HCEC 1CT (cell line): ENCODE data around the gene ZNF609.

ENCODE experiments used
- DNase-seq: peaks from one replicate; pipeline ENCODE4 v3.0.0-alpha.2; 2017

Gene ZNF609, protein sequence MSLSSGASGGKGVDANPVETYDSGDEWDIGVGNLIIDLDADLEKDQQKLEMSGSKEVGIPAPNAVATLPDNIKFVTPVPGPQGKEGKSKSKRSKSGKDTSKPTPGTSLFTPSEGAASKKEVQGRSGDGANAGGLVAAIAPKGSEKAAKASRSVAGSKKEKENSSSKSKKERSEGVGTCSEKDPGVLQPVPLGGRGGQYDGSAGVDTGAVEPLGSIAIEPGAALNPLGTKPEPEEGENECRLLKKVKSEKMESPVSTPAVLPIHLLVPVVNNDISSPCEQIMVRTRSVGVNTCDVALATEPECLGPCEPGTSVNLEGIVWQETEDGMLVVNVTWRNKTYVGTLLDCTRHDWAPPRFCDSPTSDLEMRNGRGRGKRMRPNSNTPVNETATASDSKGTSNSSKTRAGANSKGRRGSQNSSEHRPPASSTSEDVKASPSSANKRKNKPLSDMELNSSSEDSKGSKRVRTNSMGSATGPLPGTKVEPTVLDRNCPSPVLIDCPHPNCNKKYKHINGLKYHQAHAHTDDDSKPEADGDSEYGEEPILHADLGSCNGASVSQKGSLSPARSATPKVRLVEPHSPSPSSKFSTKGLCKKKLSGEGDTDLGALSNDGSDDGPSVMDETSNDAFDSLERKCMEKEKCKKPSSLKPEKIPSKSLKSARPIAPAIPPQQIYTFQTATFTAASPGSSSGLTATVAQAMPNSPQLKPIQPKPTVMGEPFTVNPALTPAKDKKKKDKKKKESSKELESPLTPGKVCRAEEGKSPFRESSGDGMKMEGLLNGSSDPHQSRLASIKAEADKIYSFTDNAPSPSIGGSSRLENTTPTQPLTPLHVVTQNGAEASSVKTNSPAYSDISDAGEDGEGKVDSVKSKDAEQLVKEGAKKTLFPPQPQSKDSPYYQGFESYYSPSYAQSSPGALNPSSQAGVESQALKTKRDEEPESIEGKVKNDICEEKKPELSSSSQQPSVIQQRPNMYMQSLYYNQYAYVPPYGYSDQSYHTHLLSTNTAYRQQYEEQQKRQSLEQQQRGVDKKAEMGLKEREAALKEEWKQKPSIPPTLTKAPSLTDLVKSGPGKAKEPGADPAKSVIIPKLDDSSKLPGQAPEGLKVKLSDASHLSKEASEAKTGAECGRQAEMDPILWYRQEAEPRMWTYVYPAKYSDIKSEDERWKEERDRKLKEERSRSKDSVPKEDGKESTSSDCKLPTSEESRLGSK (N-terminal part only)

GRCh38 chr15:64460206-64460723 lies at the start of gene ZNF609:
Gene ZNF609 (plus strand): TSS chr15:64460578. CDS start chr15:64499420, 38,842 bp downstream.
- peak; percentile 94 for DNase-seq

- DNase-seq: no peak
These were observed 48.2 kb upstream of the ZNF609 start for GRCh38 chr15:64412216-64412615.

DNA sequence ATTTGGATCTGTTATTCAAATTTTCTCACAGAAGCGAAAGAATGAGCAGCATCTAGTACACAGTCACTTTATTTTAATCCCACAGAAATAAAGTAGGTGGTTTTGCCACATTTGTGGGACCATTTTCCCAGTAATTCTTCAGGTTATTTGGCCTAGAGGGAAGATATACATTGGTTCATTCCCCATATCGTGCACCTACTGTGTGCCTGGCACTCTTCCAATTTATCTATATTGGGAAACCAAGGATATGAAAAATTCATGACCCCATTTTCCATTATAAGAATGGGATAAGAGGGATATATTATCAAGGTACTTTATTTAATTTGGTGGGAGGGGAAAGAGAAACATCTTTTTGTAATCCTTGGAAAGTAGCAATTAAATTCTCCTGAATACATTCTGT lies 37.7 kb upstream of the ZNF609 start:
- DNase-seq: no peak

DNA sequence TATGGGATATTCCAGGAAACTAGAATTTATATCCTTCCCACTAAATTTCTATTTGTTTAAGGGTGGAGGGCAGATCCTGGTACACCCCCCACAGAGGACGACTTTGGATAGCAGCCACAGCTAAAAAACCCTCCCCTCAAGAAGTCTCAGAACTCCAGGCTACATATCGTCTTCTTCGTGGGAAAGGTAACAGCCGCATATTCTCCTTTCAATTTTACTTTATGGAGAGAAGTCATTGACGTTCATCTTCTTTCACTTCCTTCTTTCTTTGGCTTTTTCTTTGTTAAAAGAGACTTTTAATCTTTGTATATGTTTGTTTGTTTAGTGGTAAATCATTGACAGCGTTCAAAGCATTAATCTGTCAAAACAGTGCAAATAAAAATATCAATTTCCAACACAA lies 36.4 kb upstream of the ZNF609 start:
- no peak for DNase-seq

DNA sequence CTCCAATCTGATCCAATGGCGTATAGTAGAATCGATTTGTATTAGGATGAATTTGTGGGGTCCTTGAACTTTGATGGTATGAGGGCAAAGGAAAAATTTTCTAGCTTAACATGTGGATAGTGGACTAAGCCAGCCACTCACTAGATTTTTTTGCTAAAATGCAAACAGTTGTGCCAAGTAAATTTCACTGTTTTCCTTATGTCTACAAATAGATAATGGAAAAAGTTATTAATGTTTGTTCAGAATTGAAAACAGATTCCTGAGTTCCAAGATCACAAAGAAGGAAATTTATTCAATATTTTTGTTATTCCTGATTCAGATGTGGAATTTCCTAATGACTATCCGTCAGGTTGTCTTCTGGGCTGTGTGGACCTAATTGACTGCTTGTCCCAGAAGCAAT lies 35.2 kb upstream of the ZNF609 start:
- no peak for DNase-seq

GRCh38 chr15:64426845-64427465 lies 33.4 kb upstream of the ZNF609 start:
- peak; percentile 35 for DNase-seq

GRCh38 chr15:64429448-64429847 lies 30.9 kb upstream of the ZNF609 start:
- peak; percentile 1 for DNase-seq

- peak; percentile 92 for DNase-seq
These were observed 30.2 kb upstream of the ZNF609 start for GRCh38 chr15:64430000-64430735.

DNA sequence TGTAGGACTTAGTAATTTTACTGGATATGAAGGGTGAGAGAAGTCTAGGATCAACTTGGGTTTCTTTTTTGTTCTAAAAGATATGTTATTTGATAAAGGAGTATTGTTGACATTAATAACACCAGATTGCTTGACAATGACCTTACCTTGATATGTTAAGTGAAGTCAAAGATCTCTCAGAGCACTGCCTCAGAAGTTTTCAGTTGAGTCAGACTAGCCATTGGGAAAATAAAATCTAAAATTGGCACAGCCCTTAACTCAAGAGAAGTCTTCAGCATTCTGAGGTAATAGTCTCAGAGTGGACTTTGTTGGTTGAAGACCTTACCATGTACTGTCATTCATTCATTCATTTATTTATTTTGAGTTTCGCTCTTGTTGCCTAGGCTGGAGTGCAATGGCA lies 22.4 kb upstream of the ZNF609 start:
- no peak for DNase-seq

GRCh38 chr15:64438653-64439447 lies 21.5 kb upstream of the ZNF609 start:
- DNase-seq: no peak

GRCh38 chr15:64441852-64442251 lies 18.5 kb upstream of the ZNF609 start:
- DNase-seq: no peak

GRCh38 chr15:64443016-64443415 lies 17.4 kb upstream of the ZNF609 start:
- DNase-seq: no peak

- peak; percentile 85 for DNase-seq
These were observed 16.4 kb upstream of the ZNF609 start for GRCh38 chr15:64443747-64444621.

GRCh38 chr15:64444836-64445235 lies 15.5 kb upstream of the ZNF609 start:
- no peak for DNase-seq

- DNase-seq: no peak
These were observed 12.7 kb upstream of the ZNF609 start for GRCh38 chr15:64447536-64448315.

DNA sequence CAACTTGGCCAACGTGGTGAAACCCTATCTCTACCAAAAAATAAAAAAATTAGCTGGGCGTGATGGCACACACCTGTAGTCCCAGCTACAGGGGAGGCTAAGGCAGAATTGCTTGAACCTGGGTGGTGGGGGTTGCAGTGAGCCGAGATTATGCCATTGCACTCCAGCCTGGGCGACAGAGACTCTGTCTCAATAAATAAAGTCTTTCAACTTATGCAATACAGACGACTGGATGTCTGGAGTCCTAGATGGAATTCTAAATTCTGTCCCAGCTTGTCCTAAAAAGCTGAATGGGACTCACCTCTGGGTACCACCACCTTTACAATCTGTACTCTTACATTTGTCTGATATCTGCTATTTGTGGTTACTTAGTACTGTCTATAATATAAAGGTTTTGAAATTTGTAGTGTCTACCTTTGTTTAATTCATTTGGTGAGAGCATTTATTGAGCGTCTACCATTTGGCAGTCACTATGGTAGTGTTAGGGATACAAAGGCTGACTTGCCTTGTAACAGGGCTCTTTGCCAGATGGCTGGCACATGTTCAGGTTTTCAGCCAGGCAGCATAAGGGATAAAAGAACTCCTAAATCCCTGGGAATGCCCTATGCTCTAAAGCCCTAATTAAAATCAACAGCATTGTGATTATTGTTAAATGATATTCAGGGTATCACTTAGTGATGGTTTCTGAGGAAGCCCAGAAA lies 7.2 kb upstream of the ZNF609 start:
- no peak for DNase-seq

GRCh38 chr15:64453689-64454037 lies 6.7 kb upstream of the ZNF609 start:
- DNase-seq: no peak

GRCh38 chr15:64454282-64454681 lies 6.1 kb upstream of the ZNF609 start:
- DNase-seq: no peak
